Activated CD8-positive, alpha-beta memory T cell treated with anti-CD3 and anti-CD28 coated beads for 48 hours (primary cell): Measurements from ENCODE around the gene RNASE13.
"Not testable (repeated sequence)": the region's sequence is repeated elsewhere in the genome, so short reads cannot be mapped to it uniquely, and the experiment has no call there.

Source experiments
- DNase-seq, 3 experiments: peaks; one replicate each; pipeline ENCODE4 v3.0.0-alpha.2; 2020; ENCODE audit warnings: low read depth in 2 of 3, low spot score in 2 of 3

The RNASE13 gene

DNA sequence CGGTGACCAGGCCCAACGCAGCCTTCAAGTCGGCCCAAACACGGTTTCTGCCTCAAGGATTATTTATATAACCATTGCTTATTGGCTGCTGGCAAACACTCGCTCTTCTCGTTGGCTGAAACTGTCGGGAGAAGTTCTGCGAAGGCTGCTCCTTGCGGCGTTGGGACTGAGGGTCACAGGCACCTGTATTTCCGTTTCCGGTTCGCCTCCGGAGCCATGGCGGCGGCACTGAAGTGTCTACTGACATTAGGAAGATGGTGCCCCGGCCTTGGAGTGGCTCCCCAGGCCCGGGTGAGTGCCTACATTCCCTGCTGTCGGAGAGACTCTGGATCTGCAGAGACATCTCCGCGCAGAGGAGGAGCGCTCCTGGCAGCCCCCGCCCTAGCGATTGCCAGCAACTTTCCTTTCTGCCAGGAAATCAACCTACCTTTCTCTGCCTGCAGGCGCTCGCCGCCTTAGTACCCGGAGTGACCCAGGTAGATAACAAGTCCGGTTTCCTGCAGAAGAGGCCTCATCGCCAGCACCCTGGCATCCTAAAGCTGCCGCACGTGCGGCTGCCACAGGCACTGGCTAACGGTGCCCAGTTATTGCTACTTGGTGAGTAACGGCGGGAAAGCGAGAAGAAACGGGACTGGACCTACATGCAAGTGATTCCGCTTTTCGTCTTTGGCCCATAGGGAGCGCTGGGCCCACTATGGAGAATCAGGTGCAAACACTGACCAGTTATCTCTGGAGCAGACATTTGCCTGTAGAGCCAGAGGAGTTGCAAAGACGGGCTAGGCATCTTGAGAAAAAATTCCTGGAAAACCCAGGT, 44.6 kb downstream of the RNASE13 start, which contains the start of gene METTL17:
Gene METTL17 (plus strand): TSS at position 194 of the 814 bp plus-strand sequence. CDS start 23 bp downstream, at position 217.
- DNase-seq: peak; percentile 66 to 75 (median 70)

- no peak for DNase-seq
Measured at GRCh38 chr14:20989471-20989786, 45.2 kb downstream of the RNASE13 start.

DNA sequence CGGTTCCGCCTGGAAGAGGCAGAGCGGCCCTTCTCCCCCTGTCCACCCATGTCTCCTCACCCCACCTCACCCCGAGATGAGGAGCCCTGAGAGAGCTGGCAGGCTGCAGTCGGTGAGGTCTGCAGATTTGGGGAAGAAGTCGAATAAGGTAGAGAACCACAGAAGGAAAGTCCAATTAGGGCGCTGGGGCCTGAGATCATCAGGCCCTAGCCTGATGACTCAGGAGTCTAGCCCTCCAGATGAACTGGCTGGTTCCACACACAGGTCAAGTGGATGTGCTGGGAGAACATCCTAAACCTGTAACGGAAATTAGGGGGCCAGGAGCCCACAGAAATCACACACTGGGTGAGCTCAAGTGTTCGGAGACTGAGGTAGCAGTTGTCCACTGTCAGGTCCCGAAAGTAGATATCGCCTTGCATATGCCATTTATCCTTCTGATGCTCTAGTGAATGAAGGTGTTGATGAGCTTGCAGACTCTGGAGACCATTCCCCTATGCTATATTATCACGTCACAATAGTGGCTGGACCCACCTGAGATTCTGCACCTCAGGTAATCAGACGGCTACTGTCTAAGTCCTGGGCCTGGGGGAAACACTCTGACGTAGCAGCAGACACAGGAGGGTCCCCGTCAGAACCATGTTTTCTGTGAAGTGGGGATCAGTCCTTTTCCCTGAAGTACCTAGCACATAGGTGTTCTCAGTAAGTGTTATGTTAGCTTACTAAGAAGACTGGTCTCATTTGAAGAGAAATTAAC, 45.7 kb downstream of the RNASE13 start:
- no peak for DNase-seq

DNA sequence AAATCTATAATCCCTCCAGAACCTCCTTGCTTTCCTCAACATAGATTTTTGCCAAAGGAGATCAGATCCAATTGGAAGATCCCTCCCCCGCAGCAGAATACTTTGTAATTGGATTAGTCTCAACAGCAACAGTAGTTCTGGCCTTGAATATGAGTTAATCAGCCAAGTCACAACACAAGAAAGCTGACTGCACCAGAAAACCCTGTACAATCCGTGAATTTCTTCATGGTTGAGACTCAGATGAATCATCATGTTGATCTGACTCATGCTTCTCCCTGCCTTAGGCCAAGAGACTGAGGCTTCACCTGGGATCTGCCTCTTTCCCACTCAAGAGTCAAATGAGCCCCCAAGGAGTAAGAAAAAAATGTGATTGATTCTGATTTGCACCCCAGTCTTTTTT, 47.8 kb downstream of the RNASE13 start:
- no peak for DNase-seq

GRCh38 chr14:20985650-20986049, 49.0 kb downstream of the RNASE13 start:
- not testable (repeated sequence) for DNase-seq
